Karpas-422 (cell line): ENCODE measurements around the gene EIF6. TPM values are rescaled to one million over a fixed set of nuclear protein-coding genes. Genes with fewer than 3 reads are reported as not detected.
A peak's percentile ranks its signal among the peaks of the same experiment; 100 is the strongest.

Experiments used
- DNase-seq: peaks from one replicate; pipeline ENCODE4 v3.0.0-alpha.2; 2015
- H2AFZ ChIP-seq: fragments of 200-600 bp; sonication (generic); 2 replicates; pipeline ENCODE4 v1.6.1; 2014; ENCODE audit warnings: antibody characterized with exemption, low read length, mixed read lengths
- H3K27ac ChIP-seq: fragments of 200-600 bp; sonication (generic); 2 replicates; pipeline ENCODE4 v1.5.1; 2014; ENCODE audit warnings: mild to moderate bottlenecking, low read length, moderate library complexity
- H3K27me3 ChIP-seq: fragments of 200-600 bp; sonication (generic); 2 replicates; pipeline ENCODE4 v1.6.1; 2014; ENCODE audit warnings: low read length, mixed read lengths
- H3K36me3 ChIP-seq: fragments of 200-600 bp; sonication (generic); 2 replicates; pipeline ENCODE4 v1.6.1; 2014; ENCODE audit warnings: low read length, mixed read lengths; ENCODE audit not compliant: insufficient read depth
- H3K4me1 ChIP-seq: fragments of 200-600 bp; sonication (generic); 2 replicates; pipeline ENCODE4 v1.6.1; 2014; ENCODE audit warnings: mild to moderate bottlenecking, low read length, mixed read lengths
- H3K4me2 ChIP-seq: fragments of 200-600 bp; sonication (generic); 2 replicates; pipeline ENCODE4 v1.6.1; 2014; ENCODE audit warnings: low read length, low read depth, mild to moderate bottlenecking; ENCODE audit not compliant: poor library complexity, severe bottlenecking
- H3K4me3 ChIP-seq: fragments of 200-600 bp; sonication (generic); 2 replicates; pipeline ENCODE4 v1.5.1; 2014; ENCODE audit warnings: mild to moderate bottlenecking, antibody characterized with exemption, low read length, mixed read lengths
- H3K79me2 ChIP-seq: fragments of 200-600 bp; sonication (generic); 2 replicates; pipeline ENCODE4 v1.6.1; 2014; ENCODE audit warnings: mild to moderate bottlenecking, low read length, mixed read lengths
- H3K9ac ChIP-seq: fragments of 200-600 bp; sonication (generic); 2 replicates; pipeline ENCODE4 v1.6.0; 2014; ENCODE audit warnings: low read length
- H3K9me2 ChIP-seq: fragments of 200-600 bp; sonication (generic), shearing (Covaris generic); replicated peaks from 2 replicates; pipeline ENCODE4 v1.6.0; 2014; ENCODE audit warnings: mild to moderate bottlenecking, low read length, moderate library complexity; ENCODE audit not compliant: insufficient read depth
- H3K9me3 ChIP-seq: fragments of 300-700, 200-600 bp; sonication (generic); 2 replicates; pipeline ENCODE4 v1.6.1; 2014; ENCODE audit warnings: low read length, mixed read lengths
- H4K20me1 ChIP-seq: fragments of 200-600 bp; sonication (generic); 2 replicates; pipeline ENCODE4 v1.6.1; 2014; ENCODE audit warnings: mild to moderate bottlenecking, antibody characterized with exemption, low read length, low read depth; ENCODE audit not compliant: insufficient read depth
- total RNA-seq: library from RNA; depleted of rRNA; stranded (reverse); fragments of >200 nt; shearing (Covaris generic); gene quantifications from 2 replicates; pipeline ENCODE4 v1.2.3, GENCODE V29; 2014; ENCODE audit warnings: low replicate concordance; rRNA removed

EIF6 gene
- 150 and 168 TPM in 2 replicates for total RNA-seq

- H2AFZ ChIP-seq, result peak within 1 kb of the TSS; percentile 85
- H3K27ac ChIP-seq, result peak within 1 kb of the TSS; percentile 50; the same call in 1 of the 2 replicates
- peaks cover 13% of the 10 kb centered on the region for H3K4me1 ChIP-seq
- H3K4me2 ChIP-seq, result peak within 1 kb of the TSS; percentile 86
- no peaks in the 10 kb centered on the region for H3K9me2 ChIP-seq
- peaks cover 20% of the 10 kb centered on the region for H3K36me3 ChIP-seq
- H3K9me3 ChIP-seq, result no peaks in the 10 kb centered on the region
- H3K27me3 ChIP-seq, result no peaks in the 10 kb centered on the region
- peak within 1 kb of the TSS; percentile 94 for H3K4me3 ChIP-seq
- H3K9ac ChIP-seq, result peak within 1 kb of the TSS; percentile 88
- H4K20me1 ChIP-seq, result peaks cover 8% of the 10 kb centered on the region; the same call in 1 of the 2 replicates
- DNase-seq, result peak; percentile 95
- H3K79me2 ChIP-seq, result peaks cover 32% of the 10 kb centered on the region
Measured at GRCh38 chr20:35284267-35284991, at the start of gene EIF6. Gene EIF6 (minus strand): TSS chr20:35284772. CDS start chr20:35284487, 285 bp downstream.

- H3K27me3 ChIP-seq, result no peaks in the 10 kb centered on the region
Measured at GRCh38 chr20:35333606-35334005, 49.0 kb upstream of the EIF6 start.

GRCh38 chr20:35332540-35333200, 48.1 kb upstream of the EIF6 start:
- H3K9me3 ChIP-seq, result no peaks in the 10 kb centered on the region
- no peaks in the 10 kb centered on the region for H3K79me2 ChIP-seq
- H2AFZ ChIP-seq, result no peak overlapping the region
- H3K4me3 ChIP-seq, result no peak overlapping the region
- H3K9ac ChIP-seq, result no peak overlapping the region
- H3K4me2 ChIP-seq, result no peak overlapping the region
- H3K4me1 ChIP-seq, result no peaks in the 10 kb centered on the region
- no peaks in the 10 kb centered on the region for H3K36me3 ChIP-seq
- H3K27me3 ChIP-seq, result no peaks in the 10 kb centered on the region
- no peaks in the 10 kb centered on the region for H4K20me1 ChIP-seq
- no peak for DNase-seq
- H3K9me2 ChIP-seq, result no peaks in the 10 kb centered on the region
- no peak overlapping the region for H3K27ac ChIP-seq

More at GRCh38 chr20:35333606-35334005, 49.0 kb upstream of the EIF6 start:
- Histone ChIP-seq H3K79me2 (no peaks in the 10 kb centered on the region), H4K20me1 (no peaks in the 10 kb centered on the region), H3K9me2 (no peaks in the 10 kb centered on the region), H3K36me3 (no peaks in the 10 kb centered on the region), H3K4me1 (no peaks in the 10 kb centered on the region), H3K27ac (no peak overlapping the region), H3K4me3 (no peak overlapping the region), H3K9ac (no peak overlapping the region), H3K9me3 (no peaks in the 10 kb centered on the region), H3K4me2 (no peak overlapping the region), H2AFZ (no peak overlapping the region)
- no peak for DNase-seq

- Histone ChIP-seq H3K4me3 (no peak overlapping the region), H3K4me1 (no peaks in the 10 kb centered on the region), H3K9me3 (no peaks in the 10 kb centered on the region), H2AFZ (no peak overlapping the region), H3K27me3 (no peaks in the 10 kb centered on the region), H3K79me2 (no peaks in the 10 kb centered on the region), H3K36me3 (no peaks in the 10 kb centered on the region), H3K9ac (no peak overlapping the region), H3K9me2 (no peaks in the 10 kb centered on the region), H4K20me1 (no peaks in the 10 kb centered on the region), H3K27ac (no peak overlapping the region), H3K4me2 (no peak overlapping the region)
- DNase-seq, result peak; percentile 85
Measured at GRCh38 chr20:35329435-35330139, 45.0 kb upstream of the EIF6 start.

GRCh38 chr20:35328689-35329088, 44.1 kb upstream of the EIF6 start:
- Histone ChIP-seq H3K79me2 (no peaks in the 10 kb centered on the region), H3K27me3 (no peaks in the 10 kb centered on the region), H3K9me3 (no peaks in the 10 kb centered on the region), H3K27ac (no peak overlapping the region), H3K4me2 (no peak overlapping the region), H3K4me1 (no peaks in the 10 kb centered on the region), H4K20me1 (no peaks in the 10 kb centered on the region), H3K9me2 (no peaks in the 10 kb centered on the region), H3K9ac (no peak overlapping the region), H2AFZ (no peak overlapping the region), H3K36me3 (no peaks in the 10 kb centered on the region), H3K4me3 (no peak overlapping the region)
- DNase-seq, result no peak

GRCh38 chr20:35328095-35328685, 43.6 kb upstream of the EIF6 start:
- H3K4me1 ChIP-seq, result no peaks in the 10 kb centered on the region
- no peaks in the 10 kb centered on the region for H4K20me1 ChIP-seq
- no peak overlapping the region for H3K9ac ChIP-seq
- no peaks in the 10 kb centered on the region for H3K27me3 ChIP-seq
- H3K36me3 ChIP-seq, result no peaks in the 10 kb centered on the region
- no peaks in the 10 kb centered on the region for H3K79me2 ChIP-seq
- no peak overlapping the region for H3K4me2 ChIP-seq
- no peak overlapping the region for H2AFZ ChIP-seq
- H3K27ac ChIP-seq, result no peak overlapping the region
- no peak for DNase-seq
- H3K9me2 ChIP-seq, result no peaks in the 10 kb centered on the region
- no peak overlapping the region for H3K4me3 ChIP-seq
- no peaks in the 10 kb centered on the region for H3K9me3 ChIP-seq

- Histone ChIP-seq H3K9ac (no peak overlapping the region), H3K27me3 (no peaks in the 10 kb centered on the region), H3K4me2 (no peak overlapping the region), H2AFZ (no peak overlapping the region), H3K4me3 (no peak overlapping the region), H3K9me2 (no peaks in the 10 kb centered on the region), H3K27ac (no peak overlapping the region), H3K79me2 (no peaks in the 10 kb centered on the region), H4K20me1 (no peaks in the 10 kb centered on the region), H3K9me3 (no peaks in the 10 kb centered on the region), H3K4me1 (no peaks in the 10 kb centered on the region), H3K36me3 (no peaks in the 10 kb centered on the region)
- DNase-seq, result no peak
Measured at GRCh38 chr20:35327074-35327976, 42.8 kb upstream of the EIF6 start.
